Ovary (tissue), 3 donors: ENCODE results near the gene LGALS9B.
"Not testable (repeated sequence)": the region's sequence is repeated elsewhere in the genome, so short reads cannot be mapped to it uniquely, and the experiment has no call there.

Source experiments
- CTCF ChIP-seq, 3 donors: fragments of 450-650 bp in 2 of 3; fragments of 200-600 bp in 1 of 3; IDR thresholded peaks; one replicate each; pipeline versions ENCODE4 v1.5.1 to v1.8.0; 2016 to 2022; ENCODE audit warnings: antibody characterized with exemption in 3 of 3, mild to moderate bottlenecking in 1 of 3
- POLR2A ChIP-seq: fragments of 450-650 bp; IDR thresholded peaks from one replicate; pipeline ENCODE4 v1.6.1; 2017; ENCODE audit warnings: antibody characterized with exemption, mild to moderate bottlenecking, moderate library complexity
- donor health status: DM: no; HTN: no; CAD: no.

- not testable (repeated sequence) for TF ChIP-seq CTCF (IDR thresholded peaks at IDR 0.05); POLR2A
Observed at GRCh38 chr17:20511778-20512177, 44.4 kb upstream of the LGALS9B start.
